Neural cell (in vitro differentiated cells): ENCODE results near the gene H6PD.

Experiments used
- CTCF ChIP-seq: fragments of 450-650 bp; IDR thresholded peaks from 2 replicates; pipeline ENCODE4 v1.5.1; 2014; ENCODE audit warnings: antibody characterized with exemption, mild to moderate bottlenecking, moderate library complexity; ENCODE audit not compliant: poor library complexity, severe bottlenecking
- EP300 ChIP-seq: fragments of 450-650 bp; conservative IDR thresholded peaks from 2 replicates; pipeline ENCODE4 v1.6.1; 2014; ENCODE audit warnings: antibody characterized with exemption, mild to moderate bottlenecking, moderate library complexity; ENCODE audit not compliant: poor library complexity, severe bottlenecking
- EZH2 ChIP-seq: fragments of 200-600, 300-800 bp; shearing (Covaris generic), sonication (generic); IDR thresholded peaks from 2 replicates; pipeline ENCODE4 v1.6.1; 2014; ENCODE audit warnings: antibody characterized with exemption, low read length, borderline replicate concordance, mild to moderate bottlenecking; ENCODE audit not compliant: insufficient read depth, poor library complexity, severe bottlenecking
- POLR2AphosphoS5 ChIP-seq: IDR thresholded peaks from 2 replicates; pipeline ENCODE4 v1.6.1; 2012

DNA sequence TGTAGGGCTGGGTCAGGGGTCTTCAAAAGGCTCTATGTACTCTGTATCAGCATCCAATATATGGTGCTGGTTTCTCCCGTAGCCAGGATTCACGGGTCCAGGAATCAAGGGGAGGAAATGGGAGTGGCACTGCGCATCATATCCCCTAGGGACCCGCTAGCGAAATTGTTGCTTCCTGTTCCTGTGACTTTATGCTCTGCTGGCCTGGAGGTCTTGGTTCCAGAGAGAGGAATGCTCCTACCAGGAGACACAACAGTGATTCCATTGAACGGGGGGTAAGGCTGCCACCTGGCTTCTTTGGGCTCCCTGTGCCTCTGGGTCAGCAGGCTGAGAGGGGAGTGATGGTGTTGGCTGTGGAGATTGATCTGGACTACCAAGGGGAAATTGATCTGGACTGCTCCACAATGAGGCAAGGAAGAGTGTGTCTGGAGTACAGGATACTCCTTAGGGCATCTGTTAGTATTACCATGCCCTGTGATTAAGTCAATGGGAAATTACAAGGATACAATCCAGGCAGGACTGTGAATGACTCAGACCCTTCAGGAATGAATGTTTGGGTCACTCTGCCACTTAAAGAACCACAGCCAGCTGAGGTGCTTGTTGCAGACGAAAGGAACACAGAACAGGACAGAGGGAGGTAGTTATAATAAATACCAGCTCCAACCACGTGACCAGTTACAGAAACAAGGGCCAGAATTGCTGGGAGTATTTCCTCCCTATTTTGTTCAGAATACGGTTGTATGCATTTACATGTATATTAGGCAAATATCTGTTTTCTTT is 68.4 kb downstream of the H6PD start:
- no peak for TF ChIP-seq CTCF
- TF ChIP-seq POLR2AphosphoS5: no peak
- TF ChIP-seq EZH2: no peak
- no peak for TF ChIP-seq EP300
